Pancreas (tissue), 10 donors: ENCODE measurements around the gene THSD7A. TPM values are rescaled to one million over a fixed set of nuclear protein-coding genes. Genes with fewer than 3 reads are reported as not detected.
"Not testable (repeated sequence)": the region's sequence is repeated elsewhere in the genome, so short reads cannot be mapped to it uniquely, and the experiment has no call there.

Experiments
- ATAC-seq, 4 donors: fragments of 200-7000 bp; cut with Tn5 transposase; one replicate each; pipeline versions ENCODE4 v1.8.0 to v1.9.1; 2020; ENCODE audit warnings: mild to moderate bottlenecking in 4 of 4, moderate library complexity in 4 of 4
- DNase-seq, 6 donors: peaks; one replicate each; pipeline ENCODE4 v3.0.0-alpha.2; 2020
- FAIRE-seq: peaks from 2 replicates; lab custom pipeline; 2012; peaks lifted over from hg19 to GRCh38; lab: Jason Lieb, UNC
- H3K27ac ChIP-seq, 4 donors: fragments of 200-600 bp; sonication (generic); 1 replicate in 3 of 4; 2 replicates in 1 of 4; pipeline versions ENCODE4 v1.5.0 to v1.8.0; 2020
- H3K27me3 ChIP-seq, 4 donors: fragments of 200-600 bp; one replicate each; pipeline ENCODE4 v1.8.0; 2021
- H3K36me3 ChIP-seq, 3 donors: fragments of 200-600 bp; sonication (generic) in 1 of 3; one replicate each; pipeline versions ENCODE4 v1.5.0 to v1.8.0; 2020 to 2021
- H3K4me1 ChIP-seq, 3 donors: fragments of 200-600 bp; one replicate each; pipeline ENCODE4 v1.8.0; 2021
- H3K4me3 ChIP-seq, 4 donors: fragments of 200-600 bp; sonication (generic) in 2 of 4; one replicate each; pipeline versions ENCODE4 v1.5.0 to v1.8.0; 2020 to 2021
- H3K9me3 ChIP-seq, 4 donors: fragments of 200-600 bp; one replicate each; pipeline ENCODE4 v1.8.0; 2021
- WGBS, 2 donors: extraction: QIAGEN DNeasy Blood & Tissue Kit; methylation state at CpG; one replicate each; pipeline ENCODE4 v1.1.7; 2013; 5-methylcytosine and 5-hydroxymethylcytosine counted together
- intact Hi-C, 3 donors: fragments of 100-400 bp; cut with DNase I; formaldehyde crosslinking; loops; one replicate each; pipeline versions ENCODE4 v1.11.1 to v1.14.2; 2022
- polyA plus RNA-seq, 2 donors: library from polyadenylated mRNA; stranded (reverse); fragments of 200-250 nt; gene quantifications; one replicate each; pipeline ENCODE4 v1.2.3, GENCODE V29; 2013
- total RNA-seq, 6 donors: library from RNA; stranded (reverse); fragmentation: NEBNext Ultra II Directional in 4 of 6; extraction: Animal tissue kit (Norgen Biotek cat#: 25700) in 4 of 6; gene quantifications; one replicate each; pipeline versions ENCODE4 v1.2.1 to v1.2.4, GENCODE V29; 2021 to 2023
- TF ChIP-seq, protein P1 (sequence below), 4 donors: fragments of 200-600 bp; sonication (generic) in 3 of 4; IDR thresholded peaks; one replicate each; pipeline versions ENCODE4 v1.5.0 to v1.8.0; 2021; ENCODE audit warnings: antibody characterized with exemption in 4 of 4
- donor health status: healthy with polysubstance abuse.
- donor health status: DM: no; HTN: no; CAD: no; lungs with moderate emphysema.
- donor health status: DM: no; HTN: no; CAD: no.
- donor health status: control.
- donor health status: control.
- donor health status: Bipolar disorder and iron deficiency.
- donor health status: DM: yes; HTN: yes; CAD: no.
- donor health status: DM: no; HTN: no; CAD: no.
- donor health status: DM: no; HTN: no; CAD: no.
- donor health status: DM: yes; HTN: yes; CAD: no.

THSD7A gene
- total and polyA plus RNA-seq, 8 donors: 0.30 to 3.7 (median 0.90) TPM

DNA sequence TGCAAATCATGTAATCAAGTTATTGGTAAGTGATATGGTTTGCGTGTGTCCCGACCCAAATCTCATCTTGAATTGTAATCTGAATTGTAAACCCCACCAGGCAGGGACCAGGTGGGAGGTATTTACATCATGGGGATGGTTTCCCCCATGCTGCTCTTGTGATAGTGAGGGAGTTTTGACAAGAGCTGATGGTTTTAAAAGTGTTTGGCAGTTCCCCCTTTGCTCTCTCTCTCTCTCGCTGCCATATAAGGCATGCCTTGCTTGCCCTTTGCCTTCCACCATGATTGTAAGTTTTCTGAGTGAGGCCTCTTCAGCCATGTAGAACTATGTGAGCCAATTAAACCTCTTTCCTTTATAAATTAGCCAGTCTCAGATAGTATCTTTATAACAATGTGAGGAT lies 302.6 kb downstream of the THSD7A start:
- ATAC-seq (no peak), FAIRE-seq (no peak)

DNA sequence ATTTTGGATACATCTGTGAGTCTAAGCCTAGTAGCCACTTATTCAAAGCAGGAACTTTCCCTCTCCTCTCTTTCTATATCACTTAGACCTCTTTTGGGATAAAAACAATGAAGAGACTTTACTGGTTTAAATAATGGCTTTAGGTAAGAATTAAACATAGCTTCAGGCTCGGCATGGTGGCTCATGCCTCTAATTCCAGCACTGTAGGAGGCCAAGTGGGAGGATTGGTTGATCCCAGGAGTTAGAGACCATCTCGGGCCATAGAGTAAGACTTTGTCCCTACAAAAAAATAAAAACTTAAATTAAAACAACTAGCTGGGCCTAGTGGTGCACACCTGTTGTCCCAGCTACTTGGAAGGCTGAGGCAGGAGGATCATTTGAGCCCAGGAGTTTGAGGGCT lies 304.3 kb downstream of the THSD7A start:
- H3K27me3 ChIP-seq: no peaks in the 10 kb centered on the region
- ATAC-seq: no peak
- no peaks in the 10 kb centered on the region for H3K36me3 ChIP-seq
- H3K4me3 ChIP-seq: no peak overlapping the region
- TF ChIP-seq, protein P1, sequence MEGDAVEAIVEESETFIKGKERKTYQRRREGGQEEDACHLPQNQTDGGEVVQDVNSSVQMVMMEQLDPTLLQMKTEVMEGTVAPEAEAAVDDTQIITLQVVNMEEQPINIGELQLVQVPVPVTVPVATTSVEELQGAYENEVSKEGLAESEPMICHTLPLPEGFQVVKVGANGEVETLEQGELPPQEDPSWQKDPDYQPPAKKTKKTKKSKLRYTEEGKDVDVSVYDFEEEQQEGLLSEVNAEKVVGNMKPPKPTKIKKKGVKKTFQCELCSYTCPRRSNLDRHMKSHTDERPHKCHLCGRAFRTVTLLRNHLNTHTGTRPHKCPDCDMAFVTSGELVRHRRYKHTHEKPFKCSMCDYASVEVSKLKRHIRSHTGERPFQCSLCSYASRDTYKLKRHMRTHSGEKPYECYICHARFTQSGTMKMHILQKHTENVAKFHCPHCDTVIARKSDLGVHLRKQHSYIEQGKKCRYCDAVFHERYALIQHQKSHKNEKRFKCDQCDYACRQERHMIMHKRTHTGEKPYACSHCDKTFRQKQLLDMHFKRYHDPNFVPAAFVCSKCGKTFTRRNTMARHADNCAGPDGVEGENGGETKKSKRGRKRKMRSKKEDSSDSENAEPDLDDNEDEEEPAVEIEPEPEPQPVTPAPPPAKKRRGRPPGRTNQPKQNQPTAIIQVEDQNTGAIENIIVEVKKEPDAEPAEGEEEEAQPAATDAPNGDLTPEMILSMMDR (IDR thresholded peaks at IDR 0.05): no peak
- H3K27ac ChIP-seq: no peak overlapping the region
- DNase-seq: no peak
- intact Hi-C loops: no loop called here
- WGBS, 2 donors: 72 to 74% methylated on average over 2 of the region's 2 CpGs
- no peaks in the 10 kb centered on the region for H3K9me3 ChIP-seq
- no peaks in the 10 kb centered on the region for H3K4me1 ChIP-seq
- FAIRE-seq: no peak

More for the DNA sequence above, 302.6 kb downstream of the THSD7A start:
- Histone ChIP-seq H3K4me3 (no peak overlapping the region), H3K4me1 (no peaks in the 10 kb centered on the region), H3K9me3 (no peaks in the 10 kb centered on the region), H3K27ac (no peak overlapping the region), H3K36me3 (no peaks in the 10 kb centered on the region), H3K27me3 (no peaks in the 10 kb centered on the region)
- intact Hi-C loops: no loop called here
- 40 to 41% methylated on average over 3 of the region's 3 CpGs for WGBS, 2 donors
- TF ChIP-seq, protein P1 (IDR thresholded peaks at IDR 0.05): no peak
- DNase-seq: no peak

DNA sequence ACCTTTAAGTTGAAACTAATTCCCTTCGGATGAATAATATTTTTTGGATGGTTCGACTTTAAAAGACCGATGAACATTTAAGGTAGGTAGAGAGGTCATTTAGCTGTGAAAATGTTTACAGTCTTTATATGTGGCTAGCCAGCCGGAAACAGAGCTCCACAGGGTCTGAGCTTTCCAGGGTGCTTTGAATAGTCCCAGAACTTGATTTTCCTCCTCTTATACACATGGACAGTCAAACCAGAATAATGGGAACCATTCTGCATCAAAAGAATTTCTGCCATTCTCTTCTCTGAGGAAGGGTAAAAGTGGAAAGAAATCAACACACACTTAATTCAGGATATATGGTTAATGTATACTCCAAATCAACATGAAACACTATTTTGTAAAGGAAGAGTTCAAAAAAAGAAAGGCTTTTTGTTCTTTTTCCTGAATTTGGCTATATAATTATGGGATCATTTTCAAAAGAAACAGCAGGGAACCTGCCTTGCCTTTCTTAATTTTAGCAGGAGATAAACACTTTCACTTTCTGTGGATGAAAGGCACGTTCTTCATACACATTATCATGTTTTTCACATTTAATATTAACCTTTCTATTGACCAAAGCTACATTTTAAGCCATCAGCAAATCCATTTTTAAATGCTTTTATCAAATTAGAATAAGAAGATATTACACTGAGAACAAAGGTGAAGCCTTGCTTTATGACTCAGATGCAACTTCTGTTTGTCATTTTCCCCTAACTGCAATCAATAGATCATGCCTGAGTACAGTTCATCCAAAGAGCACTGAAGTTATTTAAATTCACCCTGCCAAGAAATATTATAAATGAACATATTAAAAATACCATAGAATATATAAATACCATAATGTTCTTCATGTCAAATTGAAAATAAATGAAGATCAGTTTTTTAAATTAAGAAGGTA lies 307.3 kb downstream of the THSD7A start:
- intact Hi-C loops: no loop called here
- TF ChIP-seq, protein P1 (IDR thresholded peaks at IDR 0.05): no peak
- no peak overlapping the region for H3K4me3 ChIP-seq
- H3K9me3 ChIP-seq: no peaks in the 10 kb centered on the region
- peaks cover 0 to 5% (median 0%) of the 10 kb centered on the region in 3 donors for H3K4me1 ChIP-seq
- no peaks in the 10 kb centered on the region for H3K27me3 ChIP-seq
- WGBS, 2 donors: 66 to 67% methylated on average over 5 of the region's 5 CpGs
- no peak for FAIRE-seq
- no peak overlapping the region for H3K27ac ChIP-seq
- no peak for ATAC-seq
- DNase-seq: no peak
- no peaks in the 10 kb centered on the region for H3K36me3 ChIP-seq

DNA sequence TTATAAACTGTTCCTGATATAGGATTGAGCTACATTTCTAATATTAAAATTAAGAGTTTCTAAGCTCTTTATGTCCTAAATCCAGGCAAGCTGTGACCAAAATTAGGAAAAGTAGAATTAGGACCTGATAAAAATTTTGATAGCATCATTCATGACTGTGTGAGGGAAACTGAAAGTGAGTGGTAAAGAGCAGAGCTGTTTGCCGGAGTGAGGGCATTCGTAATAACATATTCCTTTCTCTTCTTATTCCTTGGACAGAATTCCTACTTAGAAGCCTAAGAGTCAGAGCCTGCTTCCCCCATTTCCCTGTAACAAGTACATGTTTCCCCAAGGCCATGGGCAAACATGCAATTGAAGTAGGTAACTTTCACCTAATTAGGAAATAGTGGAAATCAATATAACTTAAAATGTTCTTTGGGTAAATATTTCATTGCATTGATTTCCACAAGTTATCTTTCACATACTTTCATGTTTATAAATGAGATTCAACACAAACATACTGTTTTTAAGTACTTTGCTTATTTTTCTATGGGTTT lies 310.0 kb downstream of the THSD7A start:
- H3K4me1 ChIP-seq, H3K4me3 ChIP-seq, H3K27me3 ChIP-seq, intact Hi-C loops, ATAC-seq, DNase-seq, H3K36me3 ChIP-seq, H3K9me3 ChIP-seq, H3K27ac ChIP-seq: not testable (repeated sequence)
- peak; percentile 81 for FAIRE-seq
- 20 to 28% methylated on average over 2 of the region's 2 CpGs for WGBS, 2 donors

DNA sequence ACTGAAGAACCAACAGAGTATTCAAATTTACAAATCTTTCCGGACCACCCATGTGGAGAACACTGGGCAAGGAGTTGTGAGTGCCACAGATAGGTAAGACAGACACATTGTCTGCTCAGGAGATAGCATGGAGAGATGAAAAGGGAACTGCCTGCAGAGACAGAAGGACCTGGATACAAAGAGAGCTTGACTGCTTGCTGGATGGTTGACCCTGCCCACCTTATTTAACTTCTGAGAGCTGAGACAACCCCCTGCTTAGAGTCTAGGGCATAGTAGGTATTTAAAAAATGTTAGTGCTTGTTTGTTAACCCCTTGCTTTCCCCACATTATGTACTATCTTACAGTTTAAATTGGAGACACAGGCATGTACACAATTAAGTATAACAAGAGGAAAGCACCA lies 314.1 kb downstream of the THSD7A start:
- no peak overlapping the region for H3K27ac ChIP-seq
- ATAC-seq (no peak), FAIRE-seq (no peak), DNase-seq (no peak)
- no peak overlapping the region for H3K4me3 ChIP-seq
- no peaks in the 10 kb centered on the region for H3K27me3 ChIP-seq
- intact Hi-C loops: no loop called here
- H3K9me3 ChIP-seq: no peaks in the 10 kb centered on the region
- H3K4me1 ChIP-seq: peaks cover 0 to 5% (median 0%) of the 10 kb centered on the region in 3 donors
- TF ChIP-seq, protein P1 (IDR thresholded peaks at IDR 0.05): no peak
- WGBS, 2 donors: 65 to 71% methylated on average over 1 of the region's 1 CpG
- no peaks in the 10 kb centered on the region for H3K36me3 ChIP-seq
